ENCODE measurements around the gene RERE.

RERE gene

GRCh38 chr1:8565802-8566201 lies 251.6 kb downstream of the RERE start:
- no peak overlapping the region for H3K9ac ChIP-seq (ENCODE audit: low read length in 5 of 5)
- H3K27me3 ChIP-seq (ENCODE audit: control insufficient read depth in 5 of 5, insufficient read depth in 4 of 5, low read length in 5 of 5): no peaks in the 10 kb centered on the region
- H3K9me3 ChIP-seq (ENCODE audit: control insufficient read depth in 5 of 5, low read length in 5 of 5): no peaks in the 10 kb centered on the region
- peaks cover 0 to 21% (median 16%) of the 10 kb centered on the region in 5 donors for H3K4me1 ChIP-seq (ENCODE audit: control insufficient read depth in 5 of 5, insufficient read depth in 5 of 5, low read length in 5 of 5)
- H3K4me3 ChIP-seq (ENCODE audit: low read depth in 1 of 5, low read length in 5 of 5): no peak overlapping the region
- no peak overlapping the region for H3K27ac ChIP-seq (ENCODE audit: low read depth, low read length)
- H3K36me3 ChIP-seq (ENCODE audit: control insufficient read depth in 5 of 5, insufficient read depth in 5 of 5, low read length in 5 of 5): no peaks in the 10 kb centered on the region

GRCh38 chr1:8563944-8564537 lies 253.4 kb downstream of the RERE start:
- Histone ChIP-seq H3K9ac (ENCODE audit: low read length in 5 of 5) (no peak overlapping the region), H3K4me1 (ENCODE audit: control insufficient read depth in 5 of 5, insufficient read depth in 5 of 5, low read length in 5 of 5) (peaks cover 0 to 19% (median 11%) of the 10 kb centered on the region in 5 donors), H3K9me3 (ENCODE audit: control insufficient read depth in 5 of 5, low read length in 5 of 5) (no peaks in the 10 kb centered on the region), H3K4me3 (ENCODE audit: low read depth in 1 of 5, low read length in 5 of 5) (no peak overlapping the region), H3K36me3 (ENCODE audit: control insufficient read depth in 5 of 5, insufficient read depth in 5 of 5, low read length in 5 of 5) (no peaks in the 10 kb centered on the region), H3K27ac (ENCODE audit: low read depth, low read length) (no peak overlapping the region), H3K27me3 (ENCODE audit: control insufficient read depth in 5 of 5, insufficient read depth in 4 of 5, low read length in 5 of 5) (no peaks in the 10 kb centered on the region)

- no peaks in the 10 kb centered on the region for H3K9me3 ChIP-seq (ENCODE audit: control insufficient read depth in 5 of 5, low read length in 5 of 5)
- H3K4me3 ChIP-seq (ENCODE audit: low read depth in 1 of 5, low read length in 5 of 5): no peak overlapping the region
- no peak overlapping the region for H3K27ac ChIP-seq (ENCODE audit: low read depth, low read length)
- H3K4me1 ChIP-seq (ENCODE audit: control insufficient read depth in 5 of 5, insufficient read depth in 5 of 5, low read length in 5 of 5): peaks cover 0 to 19% (median 11%) of the 10 kb centered on the region in 5 donors
- H3K27me3 ChIP-seq (ENCODE audit: control insufficient read depth in 5 of 5, insufficient read depth in 4 of 5, low read length in 5 of 5): no peaks in the 10 kb centered on the region
- no peaks in the 10 kb centered on the region for H3K36me3 ChIP-seq (ENCODE audit: control insufficient read depth in 5 of 5, insufficient read depth in 5 of 5, low read length in 5 of 5)
- peak overlapping the region in 1 of 5 donors; percentile 36 for H3K9ac ChIP-seq (ENCODE audit: low read length in 5 of 5)
These were observed 254.3 kb downstream of the RERE start for GRCh38 chr1:8562881-8563865.

GRCh38 chr1:8562222-8562621 lies 255.2 kb downstream of the RERE start:
- H3K4me1 ChIP-seq (ENCODE audit: control insufficient read depth in 5 of 5, insufficient read depth in 5 of 5, low read length in 5 of 5): peaks cover 0 to 19% (median 11%) of the 10 kb centered on the region in 5 donors
- H3K27me3 ChIP-seq (ENCODE audit: control insufficient read depth in 5 of 5, insufficient read depth in 4 of 5, low read length in 5 of 5): no peaks in the 10 kb centered on the region
- H3K36me3 ChIP-seq (ENCODE audit: control insufficient read depth in 5 of 5, insufficient read depth in 5 of 5, low read length in 5 of 5): no peaks in the 10 kb centered on the region
- no peak overlapping the region for H3K27ac ChIP-seq (ENCODE audit: low read depth, low read length)
- H3K9me3 ChIP-seq (ENCODE audit: control insufficient read depth in 5 of 5, low read length in 5 of 5): no peaks in the 10 kb centered on the region
- no peak overlapping the region for H3K4me3 ChIP-seq (ENCODE audit: low read depth in 1 of 5, low read length in 5 of 5)
- no peak overlapping the region for H3K9ac ChIP-seq (ENCODE audit: low read length in 5 of 5)

GRCh38 chr1:8560611-8561544 lies 256.6 kb downstream of the RERE start:
- Histone ChIP-seq H3K27ac (ENCODE audit: low read depth, low read length) (peak overlapping the region; percentile 54), H3K9me3 (ENCODE audit: control insufficient read depth in 5 of 5, low read length in 5 of 5) (no peaks in the 10 kb centered on the region), H3K36me3 (ENCODE audit: control insufficient read depth in 5 of 5, insufficient read depth in 5 of 5, low read length in 5 of 5) (peaks cover 3 to 5% (median 4%) of the 10 kb centered on the region in 5 donors), H3K9ac (ENCODE audit: low read length in 5 of 5) (no peak overlapping the region), H3K4me1 (ENCODE audit: control insufficient read depth in 5 of 5, insufficient read depth in 5 of 5, low read length in 5 of 5) (peaks cover 0 to 19% (median 11%) of the 10 kb centered on the region in 5 donors), H3K4me3 (ENCODE audit: low read depth in 1 of 5, low read length in 5 of 5) (no peak overlapping the region), H3K27me3 (ENCODE audit: control insufficient read depth in 5 of 5, insufficient read depth in 4 of 5, low read length in 5 of 5) (no peaks in the 10 kb centered on the region)

- peak overlapping the region; percentile 54 for H3K27ac ChIP-seq (ENCODE audit: low read depth, low read length)
- no peaks in the 10 kb centered on the region for H3K27me3 ChIP-seq (ENCODE audit: control insufficient read depth in 5 of 5, insufficient read depth in 4 of 5, low read length in 5 of 5)
- no peak overlapping the region for H3K4me3 ChIP-seq (ENCODE audit: low read depth in 1 of 5, low read length in 5 of 5)
- H3K9ac ChIP-seq (ENCODE audit: low read length in 5 of 5): no peak overlapping the region
- peaks cover 3 to 5% (median 4%) of the 10 kb centered on the region in 5 donors for H3K36me3 ChIP-seq (ENCODE audit: control insufficient read depth in 5 of 5, insufficient read depth in 5 of 5, low read length in 5 of 5)
- H3K4me1 ChIP-seq (ENCODE audit: control insufficient read depth in 5 of 5, insufficient read depth in 5 of 5, low read length in 5 of 5): peaks cover 0 to 21% (median 14%) of the 10 kb centered on the region in 5 donors
- no peaks in the 10 kb centered on the region for H3K9me3 ChIP-seq (ENCODE audit: control insufficient read depth in 5 of 5, low read length in 5 of 5)
These were observed 257.4 kb downstream of the RERE start for GRCh38 chr1:8560035-8560434.

GRCh38 chr1:8555582-8555981 lies 261.9 kb downstream of the RERE start:
- H3K9ac ChIP-seq (ENCODE audit: low read length in 5 of 5): no peak overlapping the region
- no peaks in the 10 kb centered on the region for H3K9me3 ChIP-seq (ENCODE audit: control insufficient read depth in 5 of 5, low read length in 5 of 5)
- H3K36me3 ChIP-seq (ENCODE audit: control insufficient read depth in 5 of 5, insufficient read depth in 5 of 5, low read length in 5 of 5): peaks cover 3 to 9% (median 7%) of the 10 kb centered on the region in 5 donors
- H3K27me3 ChIP-seq (ENCODE audit: control insufficient read depth in 5 of 5, insufficient read depth in 4 of 5, low read length in 5 of 5): no peaks in the 10 kb centered on the region
- no peak overlapping the region for H3K27ac ChIP-seq (ENCODE audit: low read depth, low read length)
- H3K4me1 ChIP-seq (ENCODE audit: control insufficient read depth in 5 of 5, insufficient read depth in 5 of 5, low read length in 5 of 5): peaks cover 0 to 12% (median 5%) of the 10 kb centered on the region in 5 donors
- H3K4me3 ChIP-seq (ENCODE audit: low read depth in 1 of 5, low read length in 5 of 5): no peak overlapping the region

- no peak overlapping the region for H3K27ac ChIP-seq (ENCODE audit: low read depth, low read length)
- no peaks in the 10 kb centered on the region for H3K9me3 ChIP-seq (ENCODE audit: control insufficient read depth in 5 of 5, low read length in 5 of 5)
- H3K36me3 ChIP-seq (ENCODE audit: control insufficient read depth in 5 of 5, insufficient read depth in 5 of 5, low read length in 5 of 5): peaks cover 3 to 9% (median 7%) of the 10 kb centered on the region in 5 donors
- H3K4me1 ChIP-seq (ENCODE audit: control insufficient read depth in 5 of 5, insufficient read depth in 5 of 5, low read length in 5 of 5): peaks cover 0 to 12% (median 5%) of the 10 kb centered on the region in 5 donors
- no peaks in the 10 kb centered on the region for H3K27me3 ChIP-seq (ENCODE audit: control insufficient read depth in 5 of 5, insufficient read depth in 4 of 5, low read length in 5 of 5)
- H3K4me3 ChIP-seq (ENCODE audit: low read depth in 1 of 5, low read length in 5 of 5): no peak overlapping the region
- H3K9ac ChIP-seq (ENCODE audit: low read length in 5 of 5): no peak overlapping the region
These were observed 262.4 kb downstream of the RERE start for GRCh38 chr1:8554956-8555534.

- H3K9ac ChIP-seq (ENCODE audit: low read length in 5 of 5): no peak overlapping the region
- no peak overlapping the region for H3K4me3 ChIP-seq (ENCODE audit: low read depth in 1 of 5, low read length in 5 of 5)
- H3K36me3 ChIP-seq (ENCODE audit: control insufficient read depth in 5 of 5, insufficient read depth in 5 of 5, low read length in 5 of 5): peaks cover 3 to 9% (median 7%) of the 10 kb centered on the region in 5 donors
- H3K27ac ChIP-seq (ENCODE audit: low read depth, low read length): no peak overlapping the region
- no peaks in the 10 kb centered on the region for H3K9me3 ChIP-seq (ENCODE audit: control insufficient read depth in 5 of 5, low read length in 5 of 5)
- H3K27me3 ChIP-seq (ENCODE audit: control insufficient read depth in 5 of 5, insufficient read depth in 4 of 5, low read length in 5 of 5): no peaks in the 10 kb centered on the region
- peaks cover 0 to 12% (median 5%) of the 10 kb centered on the region in 5 donors for H3K4me1 ChIP-seq (ENCODE audit: control insufficient read depth in 5 of 5, insufficient read depth in 5 of 5, low read length in 5 of 5)
These were observed 264.5 kb downstream of the RERE start for GRCh38 chr1:8552820-8553397.
